MM.1S (cell line): ENCODE measurements around the gene STARD3.
A peak's percentile ranks its signal among the peaks of the same experiment; 100 is the strongest.

Experiments
- DNase-seq: peaks from one replicate; pipeline ENCODE4 v3.0.0-alpha.2; 2015
- H2AFZ ChIP-seq: fragments of 300-600 bp; sonication (generic); 2 replicates; pipeline ENCODE4 v1.6.0; 2016; ENCODE audit warnings: antibody characterized with exemption, low read length
- H3F3A ChIP-seq: fragments of 300-600 bp; sonication (generic); 2 replicates; pipeline ENCODE4 v1.6.1; 2016; ENCODE audit warnings: mild to moderate bottlenecking, antibody characterized with exemption, low read length, moderate library complexity, mixed read lengths; ENCODE audit not compliant: insufficient read depth
- H3K27ac ChIP-seq: fragments of 300-600 bp; sonication (generic); 2 replicates; pipeline ENCODE4 v1.5.1; 2016; ENCODE audit warnings: mild to moderate bottlenecking, low read length
- H3K27me3 ChIP-seq: fragments of 300-600 bp; sonication (generic); replicated peaks from 2 replicates; pipeline ENCODE4 v1.6.0; 2016; ENCODE audit warnings: low read length; ENCODE audit not compliant: insufficient read depth
- H3K36me3 ChIP-seq: fragments of 300-600 bp; sonication (generic); replicated peaks from 2 replicates; pipeline ENCODE4 v1.6.1; 2016; ENCODE audit warnings: mild to moderate bottlenecking, low read length, mixed read lengths; ENCODE audit not compliant: insufficient read depth
- H3K4me1 ChIP-seq: fragments of 300-600 bp; sonication (generic); 2 replicates; pipeline ENCODE4 v1.6.1; 2016; ENCODE audit warnings: low read length, mixed read lengths
- H3K4me2 ChIP-seq: fragments of 300-600 bp; sonication (generic); 2 replicates; pipeline ENCODE4 v1.6.0; 2016; ENCODE audit warnings: low read depth, low read length
- H3K4me3 ChIP-seq: fragments of 300-600 bp; sonication (generic); 2 replicates; pipeline ENCODE4 v1.5.1; 2016; ENCODE audit warnings: low read length, mixed read lengths
- H3K79me2 ChIP-seq: fragments of 300-600 bp; sonication (generic); 2 replicates; pipeline ENCODE4 v1.6.1; 2016; ENCODE audit warnings: mixed run types, low read length, mixed read lengths
- H3K9ac ChIP-seq: fragments of 300-600 bp; sonication (generic); 2 replicates; pipeline ENCODE4 v1.6.1; 2016; ENCODE audit warnings: low read length, mixed read lengths
- H3K9me2 ChIP-seq: fragments of 300-600 bp; sonication (generic); replicated peaks from 2 replicates; pipeline ENCODE4 v1.6.1; 2016; ENCODE audit warnings: mild to moderate bottlenecking, low read length, mixed read lengths; ENCODE audit not compliant: insufficient read depth
- H3K9me3 ChIP-seq: fragments of 300-600 bp; sonication (generic); replicated peaks from 2 replicates; pipeline ENCODE4 v1.6.1; 2016; ENCODE audit warnings: mild to moderate bottlenecking, low read length, mixed read lengths; ENCODE audit not compliant: insufficient read depth
- H4K20me1 ChIP-seq: fragments of 300-600 bp; sonication (generic); 2 replicates; pipeline ENCODE4 v1.6.1; 2016; ENCODE audit warnings: mild to moderate bottlenecking, low read length, moderate library complexity, mixed read lengths; ENCODE audit not compliant: insufficient read depth
- EZH2 ChIP-seq: fragments of 300-600 bp; sonication (generic); optimal IDR thresholded peaks from 2 replicates; pipeline ENCODE3; 2017; ENCODE audit warnings: low read depth, mild to moderate bottlenecking, antibody characterized with exemption, low read length, mixed read lengths
- EZH2phosphoT487 ChIP-seq: fragments of 300-600 bp; sonication (generic); IDR thresholded peaks from 2 replicates; pipeline ENCODE4 v1.6.1; 2018; ENCODE audit warnings: antibody characterized with exemption, low read length
- TF ChIP-seq, protein P1 (sequence below): fragments of 300-600 bp; sonication (generic); IDR thresholded peaks from 2 replicates; pipeline ENCODE4 v1.5.1; 2016; ENCODE audit warnings: antibody characterized with exemption, low read length, mixed read lengths

Gene STARD3

DNA sequence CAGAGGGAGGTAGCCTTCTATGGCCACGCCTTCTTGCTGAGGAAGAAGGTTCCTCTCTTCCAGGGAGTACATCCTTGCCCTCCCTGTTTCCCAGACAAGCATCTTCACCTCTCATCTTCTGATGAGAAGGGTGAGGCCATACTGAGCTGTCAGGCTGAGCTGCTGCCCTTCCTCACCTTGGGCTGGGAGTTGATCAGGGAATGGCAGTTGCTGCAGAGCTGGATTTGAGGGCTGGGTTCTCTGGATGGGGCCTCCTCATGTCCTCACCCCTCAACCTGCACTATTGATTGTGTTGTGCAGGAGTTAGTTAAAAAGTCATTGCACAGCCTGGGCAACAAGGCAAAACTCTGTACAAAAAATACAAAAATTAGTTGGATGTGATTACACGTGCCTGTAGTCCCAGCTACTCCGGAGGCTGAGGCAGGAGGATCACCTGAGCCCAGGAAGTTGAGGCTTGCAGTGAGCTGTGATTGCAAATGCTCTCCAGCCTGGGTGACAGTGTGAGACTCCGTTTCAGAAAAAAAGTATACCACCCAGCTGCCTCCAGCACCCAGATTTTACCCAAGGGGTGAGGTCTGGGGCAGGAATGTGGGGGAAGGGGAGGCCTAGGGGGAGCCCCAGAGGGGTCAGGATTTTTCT, 65.0 kb downstream of the STARD3 start:
- Histone ChIP-seq H3K9me2 (no peaks in the 10 kb centered on the region), H3K4me1 (peaks cover 21% of the 10 kb centered on the region), H3K9me3 (no peaks in the 10 kb centered on the region), H3F3A (no peaks in the 10 kb centered on the region), H3K36me3 (no peaks in the 10 kb centered on the region), H3K9ac (no peak overlapping the region), H3K4me2 (no peak overlapping the region), H3K4me3 (no peak overlapping the region), H2AFZ (no peak overlapping the region), H3K79me2 (no peaks in the 10 kb centered on the region), H4K20me1 (no peaks in the 10 kb centered on the region), H3K27ac (no peak overlapping the region), H3K27me3 (no peaks in the 10 kb centered on the region)
- TF ChIP-seq EZH2 (no peak), EZH2phosphoT487 (no peak)
- TF ChIP-seq, protein P1, sequence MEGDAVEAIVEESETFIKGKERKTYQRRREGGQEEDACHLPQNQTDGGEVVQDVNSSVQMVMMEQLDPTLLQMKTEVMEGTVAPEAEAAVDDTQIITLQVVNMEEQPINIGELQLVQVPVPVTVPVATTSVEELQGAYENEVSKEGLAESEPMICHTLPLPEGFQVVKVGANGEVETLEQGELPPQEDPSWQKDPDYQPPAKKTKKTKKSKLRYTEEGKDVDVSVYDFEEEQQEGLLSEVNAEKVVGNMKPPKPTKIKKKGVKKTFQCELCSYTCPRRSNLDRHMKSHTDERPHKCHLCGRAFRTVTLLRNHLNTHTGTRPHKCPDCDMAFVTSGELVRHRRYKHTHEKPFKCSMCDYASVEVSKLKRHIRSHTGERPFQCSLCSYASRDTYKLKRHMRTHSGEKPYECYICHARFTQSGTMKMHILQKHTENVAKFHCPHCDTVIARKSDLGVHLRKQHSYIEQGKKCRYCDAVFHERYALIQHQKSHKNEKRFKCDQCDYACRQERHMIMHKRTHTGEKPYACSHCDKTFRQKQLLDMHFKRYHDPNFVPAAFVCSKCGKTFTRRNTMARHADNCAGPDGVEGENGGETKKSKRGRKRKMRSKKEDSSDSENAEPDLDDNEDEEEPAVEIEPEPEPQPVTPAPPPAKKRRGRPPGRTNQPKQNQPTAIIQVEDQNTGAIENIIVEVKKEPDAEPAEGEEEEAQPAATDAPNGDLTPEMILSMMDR: no peak
- no peak for DNase-seq

DNA sequence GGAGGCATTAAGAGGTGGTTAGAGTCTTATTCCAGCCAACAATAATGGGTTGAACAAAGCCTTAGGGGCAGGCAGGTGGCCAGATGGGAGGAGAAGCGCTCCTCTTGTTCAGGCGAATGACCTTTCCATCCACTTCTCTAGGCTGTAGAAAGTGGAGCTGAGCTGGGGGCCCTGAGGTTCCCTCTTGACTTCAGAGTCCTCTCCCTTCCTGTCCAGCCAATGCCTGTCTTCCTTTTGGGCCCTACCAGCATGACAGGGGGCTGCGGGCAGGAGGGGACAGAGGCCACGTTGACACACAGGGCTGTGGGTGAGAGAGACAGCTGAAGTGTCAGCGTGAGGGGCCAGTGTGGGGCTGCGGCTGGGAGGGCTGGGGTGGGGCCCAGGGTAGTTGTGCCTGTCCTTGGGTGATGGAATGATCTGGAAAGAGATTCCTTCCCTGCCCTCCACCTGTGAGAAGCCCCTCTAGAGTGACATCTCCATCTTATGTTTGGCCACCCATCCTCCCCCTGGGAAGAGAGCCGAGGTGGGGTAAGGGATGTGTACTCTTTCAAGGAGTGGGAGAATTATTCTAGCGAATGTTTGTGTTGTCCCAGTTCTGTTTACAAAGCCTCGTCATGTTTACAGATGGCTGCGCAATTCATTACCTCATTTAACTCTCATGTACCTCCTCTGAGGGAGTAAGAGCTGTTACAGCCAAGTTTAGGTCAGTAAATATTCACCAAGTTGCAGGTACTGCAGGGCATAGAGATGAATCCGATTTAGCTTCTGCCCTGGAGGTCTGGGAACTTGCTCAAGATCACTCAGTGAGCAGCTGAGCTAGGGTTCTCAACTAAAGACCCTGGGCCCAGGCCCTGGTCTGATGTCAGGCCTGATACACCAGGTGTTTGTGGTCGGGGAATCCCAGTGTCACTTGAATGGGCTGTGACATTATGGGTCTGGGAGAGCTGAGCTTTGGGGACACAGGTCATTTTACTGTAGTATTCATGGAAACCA, 66.3 kb downstream of the STARD3 start:
- Histone ChIP-seq H3K4me2 (peak overlapping the region; percentile 38; the same call in 1 of the 2 replicates), H3K9me3 (no peaks in the 10 kb centered on the region), H3K9me2 (no peaks in the 10 kb centered on the region), H3K27me3 (no peaks in the 10 kb centered on the region), H3K36me3 (no peaks in the 10 kb centered on the region), H3F3A (no peaks in the 10 kb centered on the region), H4K20me1 (no peaks in the 10 kb centered on the region), H3K4me3 (no peak overlapping the region), H3K9ac (no peak overlapping the region; the same call in 1 of the 2 replicates), H3K27ac (peak overlapping the region; percentile 61; the same call in 1 of the 2 replicates), H2AFZ (peak overlapping the region; percentile 33), H3K79me2 (no peaks in the 10 kb centered on the region), H3K4me1 (peaks cover 27% of the 10 kb centered on the region)
- peak; percentile 78 for DNase-seq
- no peak for TF ChIP-seq EZH2
- TF ChIP-seq EZH2phosphoT487: no peak
- TF ChIP-seq, protein P1: no peak

DNA sequence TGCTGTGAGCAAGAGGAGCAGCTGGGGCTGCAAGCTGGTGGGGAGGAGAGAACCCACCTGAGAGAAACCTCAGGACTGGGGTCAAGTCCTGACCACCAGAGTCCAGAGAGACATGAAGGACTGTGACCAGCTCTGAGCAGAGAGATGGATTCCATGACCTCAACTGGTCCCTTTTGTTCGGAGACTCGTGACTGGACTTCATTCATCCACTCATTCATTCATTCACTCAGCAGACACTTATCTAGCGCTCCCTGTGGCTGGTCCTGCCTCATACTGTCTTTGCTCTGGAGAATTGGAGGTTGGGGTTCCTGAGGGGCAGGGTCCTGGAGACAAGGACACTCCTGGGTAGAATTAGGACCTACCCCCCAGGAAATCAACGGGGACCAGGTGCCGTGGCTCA, 67.0 kb downstream of the STARD3 start:
- peak overlapping the region; percentile 61; the same call in 1 of the 2 replicates for H3K27ac ChIP-seq
- peaks cover 27% of the 10 kb centered on the region for H3K4me1 ChIP-seq
- H3K4me3 ChIP-seq: no peak overlapping the region
- TF ChIP-seq EZH2phosphoT487: no peak
- TF ChIP-seq EZH2: no peak
- TF ChIP-seq, protein P1: no peak
- H3K27me3 ChIP-seq: no peaks in the 10 kb centered on the region
- no peaks in the 10 kb centered on the region for H3F3A ChIP-seq
- H3K9me2 ChIP-seq: no peaks in the 10 kb centered on the region
- H4K20me1 ChIP-seq: no peaks in the 10 kb centered on the region
- H2AFZ ChIP-seq: peak overlapping the region; percentile 33
- H3K4me2 ChIP-seq: peak overlapping the region; percentile 38; the same call in 1 of the 2 replicates
- no peaks in the 10 kb centered on the region for H3K36me3 ChIP-seq
- no peaks in the 10 kb centered on the region for H3K9me3 ChIP-seq
- H3K79me2 ChIP-seq: no peaks in the 10 kb centered on the region
- no peak for DNase-seq
- H3K9ac ChIP-seq: no peak overlapping the region; the same call in 1 of the 2 replicates
